ENCODE measurements around the gene PGLYRP2.

Gene PGLYRP2

DNA sequence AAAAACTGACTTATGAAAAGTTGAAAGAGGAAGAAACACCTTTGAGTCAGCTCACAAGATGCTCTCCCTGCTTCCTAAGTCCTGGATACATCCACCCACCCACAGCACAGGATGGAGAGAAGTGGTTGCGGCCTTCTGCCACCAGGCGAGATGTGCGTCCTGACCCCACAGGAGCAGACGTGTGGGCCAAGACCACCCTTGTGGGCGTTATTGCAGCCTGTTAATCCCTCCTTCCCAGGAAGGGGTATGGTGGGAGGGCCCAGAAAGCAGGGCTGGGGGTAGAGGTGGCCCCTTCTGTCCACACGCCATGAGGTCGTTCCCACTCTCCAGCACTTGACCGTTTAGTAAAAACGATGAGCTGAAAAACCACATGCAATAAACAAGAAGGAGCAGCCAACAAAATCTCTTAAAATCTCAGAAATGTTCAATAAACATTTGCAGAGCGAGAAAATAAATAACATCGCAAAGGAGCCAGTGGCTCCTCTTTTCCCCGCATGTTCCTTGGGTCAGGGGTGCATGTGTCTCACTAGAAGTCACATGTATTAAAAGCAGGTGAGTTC is 58.1 kb downstream of the PGLYRP2 start:
- DNase-seq (ENCODE audit: low read depth in 1 of 2, low spot score in 1 of 2), result no peak
- no peak for TF ChIP-seq JUND (IDR thresholded peaks at IDR 0.05; ENCODE audit: low read depth)
- in situ Hi-C loops (cut with HindIII; ENCODE audit: low pct_unique_long_range_greater_than_20kb, low sequenced_read_pairs), result no loop called here

DNA sequence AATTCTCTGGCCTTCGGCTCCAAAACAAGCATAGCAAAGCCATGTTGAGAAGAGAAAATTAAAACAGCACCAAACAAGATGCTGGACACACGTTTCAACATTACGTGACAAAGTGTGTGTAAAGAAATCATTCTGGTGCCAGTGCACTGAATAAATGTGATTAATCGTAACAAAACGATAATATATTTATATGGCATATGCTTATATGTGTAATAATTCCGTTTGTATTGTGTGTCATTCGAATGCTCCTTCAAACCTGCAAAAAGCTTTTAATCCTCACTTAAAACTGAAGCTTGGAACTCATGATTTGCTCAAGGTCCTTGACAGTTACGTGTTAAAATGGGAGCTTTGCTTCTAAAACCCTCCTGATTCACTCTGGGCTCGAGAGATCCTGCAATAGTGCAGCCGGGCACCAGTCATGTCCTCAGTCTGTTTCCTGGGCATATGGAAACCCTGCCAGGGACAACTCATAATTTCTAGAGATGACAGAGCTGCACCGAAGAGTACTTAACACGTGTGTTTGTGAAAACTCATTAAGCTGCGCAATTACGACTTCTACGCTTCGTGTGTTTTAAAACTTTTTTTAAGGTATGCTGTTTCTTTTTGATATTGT is 59.8 kb downstream of the PGLYRP2 start:
- TF ChIP-seq JUND (IDR thresholded peaks at IDR 0.05; ENCODE audit: low read depth), result no peak
- DNase-seq (ENCODE audit: low read depth in 1 of 2, low spot score in 1 of 2), result peak in 1 of 2 experiments; percentile 13
- in situ Hi-C loops (cut with HindIII; ENCODE audit: low pct_unique_long_range_greater_than_20kb, low sequenced_read_pairs), result no loop called here

All from T47D (cell line).